HG03378 (cell line): ENCODE measurements around the gene EFTUD2.

ENCODE experiments used
- ATAC-seq: cut with Tn5 transposase; IDR thresholded peaks from one replicate; pipeline ENCODE4 v1.9.1; 2021; ENCODE audit warnings: mild to moderate bottlenecking, moderate library complexity; ENCODE audit not compliant: unreplicated experiment

Gene EFTUD2

DNA sequence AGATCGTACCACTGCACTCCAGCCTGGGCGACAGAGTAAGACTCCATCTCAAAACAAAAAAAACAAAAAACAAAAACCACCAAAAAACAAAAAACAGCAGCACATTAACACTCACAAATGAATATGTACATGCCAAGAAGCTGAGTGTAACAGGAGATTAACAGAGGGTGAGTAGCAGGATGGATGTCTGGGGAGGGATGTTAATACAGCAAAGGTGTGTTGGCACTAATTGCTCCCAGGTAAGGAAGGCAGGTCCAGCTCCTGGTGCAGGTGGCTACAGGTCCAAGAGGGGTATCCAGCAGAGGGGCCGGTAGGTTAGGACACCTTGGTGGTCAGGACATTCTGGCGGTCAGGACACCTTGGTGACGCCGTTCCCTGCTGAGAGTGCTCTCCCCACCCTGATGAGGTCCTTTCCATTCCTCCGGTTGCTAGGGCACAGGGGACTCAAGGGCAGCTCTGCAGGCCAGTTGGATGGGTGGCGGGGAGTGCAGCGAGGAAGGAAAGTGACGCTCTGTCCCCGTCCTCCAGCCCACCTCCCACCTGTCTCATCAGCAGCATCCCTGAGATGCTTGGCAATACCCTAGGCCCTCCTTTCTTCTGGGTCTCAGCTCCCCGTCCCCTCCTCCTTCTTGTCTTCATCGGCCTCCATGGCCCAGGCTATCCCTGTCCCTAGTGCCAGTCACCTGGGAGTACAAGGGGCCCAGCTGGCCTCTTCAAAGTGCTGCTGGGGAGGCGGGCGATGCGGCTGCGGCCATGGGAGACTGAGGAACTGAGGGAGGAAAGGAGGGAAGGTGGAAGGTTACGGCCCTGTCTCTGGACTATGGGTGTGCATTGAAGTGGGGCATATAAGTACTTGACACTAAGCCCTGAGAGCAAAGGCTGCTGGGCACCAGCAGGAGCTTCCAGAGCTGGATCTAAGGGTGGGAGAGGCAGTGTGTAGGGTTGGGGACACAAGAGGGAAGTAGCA is 26.8 kb upstream of the EFTUD2 start:
- ATAC-seq = no peak

DNA sequence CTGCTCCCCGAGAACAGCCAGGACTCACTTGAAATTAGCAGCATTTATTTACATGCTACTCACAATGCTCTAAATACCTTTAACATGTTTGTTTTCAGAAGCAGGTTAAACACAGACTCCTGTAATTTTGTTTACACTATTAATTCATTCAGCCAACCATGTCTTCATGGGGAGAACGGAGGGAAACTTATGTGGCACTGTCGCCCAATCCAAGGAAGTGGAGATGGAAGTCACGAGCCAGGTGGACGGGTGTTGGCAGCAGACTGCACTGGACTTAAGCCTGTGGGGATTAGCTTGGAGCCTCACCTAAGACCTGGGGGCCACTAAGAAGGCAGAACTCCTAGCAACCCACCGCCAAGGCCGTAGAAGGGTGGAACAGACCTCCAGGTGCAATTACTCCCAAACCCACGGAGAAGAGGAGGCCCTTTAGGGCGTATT is 24.9 kb upstream of the EFTUD2 start:
- ATAC-seq = no peak

DNA sequence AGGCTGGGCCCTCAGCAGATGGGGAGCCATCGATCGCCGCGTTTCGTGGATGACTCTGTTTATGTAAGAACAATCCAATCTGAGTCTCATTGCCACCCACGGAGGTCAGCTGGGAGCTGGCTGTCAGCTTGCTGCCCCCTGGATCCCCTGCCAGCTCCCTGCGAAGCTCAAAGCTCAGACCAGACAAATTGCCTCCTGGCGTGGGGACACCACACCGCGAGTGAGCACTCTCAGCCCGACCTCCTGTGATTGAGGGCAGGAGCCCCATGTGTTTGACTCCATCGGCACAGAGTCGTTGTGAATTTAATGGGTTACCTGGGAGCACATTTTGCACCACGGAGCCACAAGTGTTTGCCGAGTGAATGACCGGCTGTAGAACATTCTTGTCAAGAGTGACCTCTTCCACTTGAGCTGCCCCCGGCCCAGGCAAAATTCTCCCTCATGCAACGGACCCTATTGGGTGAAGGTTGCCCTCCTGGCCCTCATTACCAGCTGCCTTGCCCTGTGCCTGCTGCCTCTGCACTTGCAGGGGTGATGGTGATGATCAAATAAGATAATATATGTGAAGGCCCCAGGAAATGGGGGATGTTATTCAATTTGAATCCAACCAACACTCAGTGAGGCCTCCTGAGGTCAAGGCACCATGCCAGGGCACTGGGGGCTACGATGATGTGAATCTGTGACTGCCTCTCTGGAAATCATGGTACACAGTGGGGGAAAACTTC is 23.7 kb upstream of the EFTUD2 start:
- ATAC-seq = no peak

DNA sequence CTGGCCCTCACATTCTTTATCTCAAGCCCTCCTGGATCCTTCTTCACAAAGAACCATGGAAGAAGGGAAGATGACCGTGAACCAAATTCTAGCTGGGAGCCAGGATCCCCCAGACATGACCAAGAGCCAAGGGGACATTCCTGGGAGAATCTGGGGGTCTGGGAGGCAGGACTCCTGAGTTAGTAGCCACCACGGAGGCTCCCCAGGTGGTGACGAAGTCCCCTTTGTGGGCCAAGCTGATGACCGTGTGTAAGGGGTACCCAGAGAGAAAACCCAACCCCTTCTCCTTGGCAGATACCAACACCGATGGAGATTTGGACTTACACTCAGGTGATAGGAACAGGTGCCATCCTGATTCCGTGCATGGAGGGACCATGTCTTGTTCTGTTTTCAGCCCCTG is 22.9 kb upstream of the EFTUD2 start:
- ATAC-seq = no peak

DNA sequence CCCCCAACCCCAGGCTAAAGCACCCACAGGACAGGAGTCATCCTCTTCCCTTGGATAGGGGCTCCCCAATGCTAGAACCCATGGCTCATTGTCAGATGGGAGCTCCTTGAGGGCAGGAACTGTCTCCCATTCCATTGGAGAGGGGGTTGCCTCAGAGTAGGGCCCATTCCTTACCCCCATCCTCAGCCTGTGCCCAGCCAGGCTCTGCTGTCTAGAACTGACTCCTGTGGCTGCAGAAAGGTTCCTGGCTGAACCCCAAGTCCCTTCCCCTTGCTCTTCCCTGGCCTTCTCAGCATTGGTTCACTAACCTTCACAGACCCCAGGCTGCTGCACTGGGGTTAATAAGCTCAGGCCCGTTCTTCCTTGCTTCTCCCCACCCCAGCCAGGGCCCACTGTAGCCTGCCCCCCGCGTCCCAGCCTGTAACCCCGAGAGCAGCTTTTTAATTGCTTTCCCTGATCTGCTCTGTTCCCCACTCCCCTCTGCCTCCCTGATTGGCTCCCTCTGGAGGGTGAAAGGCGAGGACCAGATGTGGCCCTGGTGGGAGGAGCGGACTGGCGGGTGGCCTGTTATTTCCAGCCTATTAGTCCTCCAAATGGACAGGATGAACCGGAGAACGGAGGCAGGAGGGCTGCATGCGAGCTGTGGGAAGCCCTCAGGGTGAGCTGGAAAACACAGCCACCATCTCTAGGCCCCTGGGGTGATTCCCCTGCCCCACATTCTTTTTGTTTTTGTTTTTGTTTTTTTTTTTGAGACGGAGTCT is 22.1 kb upstream of the EFTUD2 start:
- no peak for ATAC-seq

DNA sequence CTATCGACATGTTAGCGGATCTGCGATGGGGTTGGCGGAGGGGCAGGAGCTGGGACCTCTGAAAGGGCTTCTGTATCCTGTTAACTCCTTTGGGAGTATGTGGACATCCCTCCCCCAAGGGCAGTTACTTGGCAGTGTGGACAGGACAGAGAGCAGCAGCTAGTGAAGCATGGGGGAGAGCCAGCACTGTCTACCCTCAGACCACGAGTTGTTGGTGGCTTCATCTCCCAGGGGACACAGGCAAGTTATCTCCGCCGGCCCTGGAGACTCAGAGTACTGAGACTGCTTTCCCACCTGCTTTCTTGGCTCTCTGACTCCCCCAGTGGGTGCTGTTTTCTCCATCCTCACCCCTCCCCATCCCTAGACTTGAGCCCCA is 21.3 kb upstream of the EFTUD2 start:
- no peak for ATAC-seq

DNA sequence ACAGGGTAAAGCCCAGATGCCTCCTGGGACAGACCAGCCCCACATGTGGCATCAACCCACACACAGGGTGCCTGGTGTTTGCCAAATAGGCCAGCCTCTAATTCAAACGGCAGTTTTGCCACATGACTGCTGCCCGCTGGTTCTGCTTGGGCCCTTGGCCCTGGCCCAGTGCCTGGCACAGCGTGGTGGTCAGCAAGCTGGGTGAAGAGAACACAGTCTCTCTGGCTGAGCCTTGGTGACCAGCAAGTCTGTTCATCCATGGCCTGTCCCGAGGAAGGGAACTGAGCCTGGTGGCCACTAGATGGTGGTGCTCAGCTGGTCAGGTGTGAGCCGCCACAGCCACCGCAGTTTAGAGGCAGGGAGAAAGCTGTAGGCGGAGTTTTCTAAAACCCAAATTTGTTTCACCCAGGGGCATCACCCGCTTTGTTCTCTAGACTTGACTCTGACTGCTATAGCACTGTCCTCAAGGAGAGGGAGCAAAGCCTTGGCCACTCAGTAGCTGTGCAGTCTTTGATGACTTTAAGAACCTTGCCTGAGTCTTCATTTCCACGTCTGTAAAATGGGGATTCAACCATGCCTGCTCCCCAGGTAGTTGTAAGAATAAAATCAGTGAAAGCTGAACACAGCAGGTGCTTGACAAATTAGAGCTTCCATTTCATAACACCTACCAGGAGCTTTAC is 20.8 kb upstream of the EFTUD2 start:
- ATAC-seq = peak; percentile 64

DNA sequence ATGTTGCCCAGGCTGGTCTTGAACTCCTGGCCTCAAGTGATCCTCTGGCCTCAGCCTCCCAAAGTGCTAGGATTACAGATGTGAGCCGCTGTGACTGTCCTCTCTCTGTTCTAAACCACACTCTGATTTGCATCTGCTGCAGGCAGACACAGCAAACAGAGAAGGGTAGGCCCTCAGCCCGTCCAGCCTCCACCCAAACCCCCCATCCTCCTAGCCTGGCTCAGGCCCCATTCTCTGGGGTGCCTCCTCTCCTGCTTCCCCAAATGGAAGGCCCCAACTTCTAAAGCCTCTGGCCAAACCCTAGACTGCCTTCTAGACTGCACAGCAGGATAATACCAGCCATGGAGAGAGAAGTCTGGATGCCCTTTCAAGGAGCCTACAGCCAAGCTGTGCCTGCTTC is 20.2 kb upstream of the EFTUD2 start:
- no peak for ATAC-seq

DNA sequence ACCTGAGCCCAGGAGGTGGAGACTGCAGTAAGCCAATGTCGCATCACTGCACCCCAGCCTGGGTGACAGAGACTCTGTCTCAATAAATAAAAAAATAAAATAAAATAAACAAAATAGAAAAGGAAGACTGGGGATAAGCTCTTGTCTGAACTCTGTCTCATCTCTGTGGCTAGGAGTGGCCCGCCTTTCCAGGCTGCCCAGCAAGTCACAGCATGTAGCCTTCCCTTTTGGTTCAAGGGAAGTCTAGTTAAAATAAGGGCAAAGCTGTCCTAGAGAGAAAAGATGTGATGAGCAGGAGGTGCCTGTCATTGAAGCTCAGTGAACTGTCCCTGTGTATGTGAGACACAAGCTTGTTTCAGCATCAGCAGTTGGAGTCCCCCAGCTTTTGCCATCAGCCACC is 18.8 kb upstream of the EFTUD2 start:
- ATAC-seq = no peak

DNA sequence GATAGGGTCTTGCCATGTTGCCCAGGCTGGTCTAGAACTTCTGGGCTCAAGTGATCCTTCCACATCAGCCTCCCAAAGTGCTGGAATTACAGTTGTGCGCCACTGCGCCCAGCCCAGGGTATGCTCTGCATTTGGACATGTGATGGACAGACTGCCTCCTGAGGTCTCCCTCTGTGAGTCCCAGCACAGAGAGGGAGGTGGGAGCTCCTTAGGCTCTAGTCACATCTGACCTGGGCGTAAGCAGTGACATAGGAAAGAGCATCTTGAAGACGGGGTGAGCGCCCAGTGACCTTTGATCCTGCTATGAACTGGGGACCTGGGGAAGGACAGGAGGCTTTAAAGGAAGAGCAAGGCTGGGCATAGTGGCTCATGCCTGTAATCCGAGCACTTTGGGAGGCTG is 18.2 kb upstream of the EFTUD2 start:
- no peak for ATAC-seq

DNA sequence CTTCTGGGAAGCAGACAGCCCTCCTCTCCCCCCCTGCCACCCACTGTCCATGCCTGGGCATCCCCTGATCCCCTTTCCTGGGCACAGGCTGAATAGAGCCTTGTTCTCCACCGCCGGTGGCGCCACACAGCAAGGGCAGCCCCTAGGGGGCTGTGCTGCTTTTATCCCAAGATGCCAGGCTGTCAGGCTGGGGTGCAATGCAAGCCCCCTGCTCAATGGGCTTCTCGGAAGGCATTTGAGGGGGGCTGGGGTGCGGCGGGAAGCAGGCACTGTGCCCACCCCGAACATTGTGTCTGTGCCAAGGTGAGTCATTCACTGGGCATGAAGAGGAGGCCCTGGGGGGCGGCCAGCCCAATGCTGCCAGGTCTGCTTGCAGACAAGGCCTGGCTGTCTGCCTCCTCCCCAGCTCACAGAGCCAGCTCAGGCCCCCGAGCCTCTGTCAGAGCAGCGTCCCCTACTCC is 17.6 kb upstream of the EFTUD2 start:
- ATAC-seq = no peak

DNA sequence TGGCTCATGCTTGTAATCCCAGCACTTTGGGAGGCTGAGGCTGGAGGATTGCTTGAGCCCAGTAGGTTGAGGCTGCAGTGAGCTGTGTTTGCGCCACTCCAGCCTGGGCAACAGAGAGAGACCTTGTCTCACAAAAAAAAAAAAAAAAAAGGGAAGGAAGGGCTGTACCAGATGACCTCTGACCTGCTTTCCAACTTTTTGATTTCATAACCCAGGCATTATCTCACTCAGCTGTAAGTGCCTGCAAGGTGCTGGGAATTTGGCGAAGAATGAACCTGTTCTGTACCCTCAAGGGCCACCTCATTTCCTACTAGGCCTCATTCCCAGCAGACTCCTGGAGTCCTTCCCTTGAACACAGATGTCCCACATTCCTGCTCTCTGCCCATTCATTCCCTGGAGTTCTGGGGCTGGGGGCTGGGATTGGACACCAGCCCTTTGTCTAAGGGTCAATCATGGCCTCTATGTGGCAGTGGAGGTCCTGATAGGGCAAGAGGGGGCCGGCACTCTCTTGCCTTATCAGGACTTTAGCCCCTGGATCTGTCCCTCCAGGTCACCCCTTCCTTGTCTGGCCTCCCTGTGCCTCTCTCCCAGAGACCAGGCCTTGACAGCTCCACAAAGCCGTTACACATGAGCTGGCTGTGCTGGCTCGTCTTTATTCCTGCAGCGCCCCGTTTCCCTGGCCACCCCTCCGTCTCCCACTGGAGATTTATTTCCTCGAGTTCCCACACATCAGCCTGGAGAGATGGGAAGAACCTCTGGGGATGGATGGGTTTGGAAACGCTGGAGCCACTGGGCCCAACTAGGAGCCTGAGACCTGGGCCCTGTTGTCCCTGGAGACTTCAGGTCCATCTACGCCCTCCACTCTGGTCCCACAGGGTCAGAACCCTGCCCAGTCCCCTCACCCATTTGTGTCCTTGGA is 16.9 kb upstream of the EFTUD2 start:
- no peak for ATAC-seq

DNA sequence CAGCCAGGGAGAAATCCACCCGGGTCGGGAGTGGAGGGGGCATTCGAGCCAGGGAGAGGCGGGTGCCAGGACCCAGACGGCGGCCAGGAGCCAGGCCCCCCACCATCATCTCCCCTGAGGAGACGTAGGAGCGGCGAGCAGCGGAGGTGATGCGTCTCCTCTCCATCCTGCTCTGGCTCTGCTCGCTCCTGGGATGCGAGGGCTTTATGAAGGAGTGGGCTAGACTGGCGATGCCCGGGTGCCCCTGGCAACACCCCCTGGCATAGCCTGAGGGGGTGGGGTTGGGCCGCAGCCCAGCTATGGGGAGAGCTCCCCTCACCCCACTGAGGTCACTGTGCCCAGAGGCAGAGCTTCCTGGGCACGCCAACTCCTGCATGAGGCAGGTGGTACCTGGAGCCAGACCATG is 16.1 kb upstream of the EFTUD2 start, which contains the start of gene GFAP:
GFAP (minus strand) TSS at position 180 of the 406 bp plus-strand sequence; CDS start at position 166, 14 bp downstream.
- ATAC-seq = no peak

DNA sequence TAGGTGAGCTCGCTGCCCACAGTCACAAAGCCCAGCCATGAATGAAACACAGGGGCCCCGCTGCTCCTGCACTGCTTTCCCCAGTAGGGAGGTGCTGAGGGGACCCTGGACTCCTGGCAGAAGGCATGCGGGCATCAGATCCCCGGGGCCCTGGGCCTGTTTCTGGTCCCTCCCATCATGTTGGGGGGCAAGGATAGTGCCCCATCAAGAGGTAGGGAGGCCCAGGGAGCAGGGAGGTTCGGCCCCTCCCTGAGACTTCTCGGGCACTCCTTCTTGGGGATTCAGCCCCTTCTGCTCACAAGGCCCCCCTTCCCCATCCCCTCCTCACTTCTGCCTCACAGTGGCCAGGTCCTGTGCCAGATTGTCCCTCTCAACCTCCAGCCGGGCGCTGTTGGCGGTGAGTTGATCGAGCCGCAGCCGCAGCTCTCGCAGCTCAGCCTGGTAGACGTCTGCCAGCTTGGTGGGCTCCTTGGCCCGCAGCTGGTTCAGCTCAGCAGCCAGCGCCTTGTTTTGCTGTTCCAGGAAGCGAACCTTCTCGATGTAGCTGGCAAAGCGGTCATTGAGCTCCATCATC is 15.5 kb upstream of the EFTUD2 start:
- no peak for ATAC-seq

DNA sequence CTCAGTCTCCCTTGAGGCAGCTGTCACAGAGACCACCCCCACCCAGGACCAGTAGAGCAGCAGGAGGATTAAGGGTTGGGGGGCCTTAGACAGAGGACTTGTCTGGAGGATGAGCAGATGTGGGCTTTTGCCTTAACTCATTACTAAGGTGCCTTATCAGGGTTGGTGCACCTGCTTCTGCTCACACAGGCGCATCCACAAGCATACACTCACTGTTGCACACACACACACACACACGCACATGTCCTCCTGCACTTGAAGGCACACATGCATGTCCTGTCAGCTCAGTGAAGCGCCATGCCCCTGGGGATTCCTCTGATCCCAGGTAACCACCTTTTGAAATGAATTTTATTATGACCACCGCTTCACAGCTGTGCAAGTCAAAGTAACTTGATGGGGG is 14.9 kb upstream of the EFTUD2 start:
- no peak for ATAC-seq

DNA sequence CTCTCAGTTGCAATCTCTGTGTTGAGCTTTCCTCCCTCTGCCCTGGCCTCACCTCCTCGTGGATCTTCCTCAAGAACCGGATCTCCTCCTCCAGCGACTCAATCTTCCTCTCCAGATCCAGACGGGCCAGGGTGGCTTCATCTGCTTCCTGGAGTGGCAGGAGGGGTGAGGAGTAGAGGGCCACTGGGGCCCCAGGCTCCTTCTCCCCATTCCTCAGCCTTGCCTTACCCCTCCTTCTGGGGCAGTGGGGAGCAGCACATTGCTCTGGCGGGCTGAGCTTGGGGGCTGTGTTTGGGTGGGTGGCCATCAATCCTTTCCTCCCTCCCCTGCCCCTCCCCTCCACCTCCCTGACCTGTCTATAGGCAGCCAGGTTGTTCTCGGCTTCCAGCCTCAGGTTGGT is 14.4 kb upstream of the EFTUD2 start:
- no peak for ATAC-seq

DNA sequence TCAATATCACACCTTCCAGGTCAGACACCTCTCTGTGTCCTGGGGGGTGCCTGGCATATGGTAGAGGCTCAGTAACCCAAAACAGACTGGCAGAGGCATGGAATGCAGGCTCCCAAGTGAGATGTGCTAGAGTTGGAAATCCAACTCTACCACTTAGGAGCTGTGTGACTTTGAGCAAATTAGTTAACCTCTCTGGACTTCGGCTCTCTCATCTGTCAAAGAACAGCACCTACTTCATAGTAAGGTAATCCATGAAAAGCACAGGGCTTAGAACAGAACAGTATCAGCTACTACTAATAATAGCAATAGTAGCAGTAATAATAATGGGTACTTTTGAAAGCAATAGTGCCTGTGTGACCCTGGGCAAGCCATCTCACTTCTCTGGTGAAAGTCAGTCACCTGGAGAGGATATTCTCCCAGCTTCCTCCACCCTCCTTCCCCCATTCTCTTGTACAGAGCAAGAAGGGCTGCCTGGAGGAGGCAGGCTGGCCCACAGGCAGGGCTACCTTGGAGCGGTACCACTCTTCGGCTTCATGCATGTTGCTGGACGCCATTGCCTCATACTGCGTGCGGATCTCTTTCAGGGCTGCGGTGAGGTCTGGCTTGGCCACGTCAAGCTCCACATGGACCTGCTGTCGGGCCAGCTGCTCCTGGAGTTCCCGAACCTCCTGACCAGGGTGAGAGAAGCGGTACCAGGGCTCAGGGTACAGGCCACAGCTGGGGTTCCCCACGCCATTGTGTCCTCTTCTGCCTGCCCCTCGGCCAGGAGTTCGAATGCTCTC is 13.7 kb upstream of the EFTUD2 start:
- no peak for ATAC-seq
